Naive thymus-derived CD4-positive, alpha-beta T cell (primary cell): ENCODE measurements around the gene CORO1C. TPM values are rescaled to one million over a fixed set of nuclear protein-coding genes. Genes with fewer than 3 reads are reported as not detected.
A peak's percentile ranks its signal among the peaks of the same experiment; 100 is the strongest.

Source experiments
- ATAC-seq: fragments of 150-1000 bp; cut with Tn5 transposase; 2 replicates; pipeline ENCODE4 v1.10.0; 2021; ENCODE audit warnings: mild to moderate bottlenecking, moderate library complexity
- CTCF ChIA-PET: fragments of 350-600 bp; sonication (Branson Sonifier 250); formaldehyde crosslinking; loops from one replicate; lab custom pipeline; 2021; ENCODE audit warnings: antibody characterized with exemption; lab: Charles Lee
- POLR2A ChIA-PET: fragments of 350-600 bp; sonication (Branson Sonifier 250); formaldehyde crosslinking; loops from one replicate; lab custom pipeline; 2021; ENCODE audit warnings: antibody characterized with exemption, inconsistent platforms; lab: Charles Lee
- DNase-seq, 9 donors: peaks; one replicate each; pipeline versions ENCODE4 v3.0.0 to v3.0.0-alpha.2; 2020 to 2022; ENCODE audit warnings: mixed read lengths in 1 of 9
- H3K27ac ChIP-seq: one replicate; pipeline ENCODE4 v1.7.0; 2013; ENCODE audit warnings: mild to moderate bottlenecking, low read depth, low read length, moderate library complexity
- H3K27me3 ChIP-seq, 2 donors: one replicate each; pipeline ENCODE4 v1.7.0; 2013; ENCODE audit warnings: low read length in 2 of 2, mild to moderate bottlenecking in 2 of 2, moderate library complexity in 2 of 2; ENCODE audit not compliant: control insufficient read depth in 2 of 2, insufficient read depth in 2 of 2
- H3K36me3 ChIP-seq, 3 experiments: 1 replicate in 2 of 3; 2 replicates in 1 of 3; pipeline ENCODE4 v1.7.0; 2013; ENCODE audit warnings: low read length in 3 of 3, mild to moderate bottlenecking in 3 of 3, moderate library complexity in 1 of 3; ENCODE audit not compliant: insufficient read depth in 3 of 3, control insufficient read depth in 2 of 3
- H3K4me1 ChIP-seq, 2 donors: one replicate each; pipeline ENCODE4 v1.7.0; 2013; ENCODE audit warnings: low read length in 2 of 2, mild to moderate bottlenecking in 2 of 2, moderate library complexity in 1 of 2; ENCODE audit not compliant: control insufficient read depth in 2 of 2, insufficient read depth in 2 of 2
- H3K4me3 ChIP-seq: 2 replicates; pipeline ENCODE4 v1.7.0; 2013; ENCODE audit warnings: mild to moderate bottlenecking, low read length
- H3K9me3 ChIP-seq, 3 experiments: 1 replicate in 2 of 3; 2 replicates in 1 of 3; pipeline ENCODE4 v1.7.0; 2013; ENCODE audit warnings: low read length in 3 of 3; ENCODE audit not compliant: control insufficient read depth in 2 of 3
- H3K27ac Mint-ChIP-seq, 9 donors: one replicate each; pipeline ENCODE4 v1.8.0; 2020 to 2022; ENCODE audit warnings: mixed read lengths in 9 of 9, mild to moderate bottlenecking in 8 of 9, moderate library complexity in 5 of 9, inconsistent platforms in 2 of 9
- H3K27me3 Mint-ChIP-seq, 5 donors: one replicate each; pipeline ENCODE4 v1.8.0; 2021 to 2022; ENCODE audit warnings: mixed read lengths in 5 of 5, mild to moderate bottlenecking in 1 of 5
- H3K36me3 Mint-ChIP-seq, 5 donors: one replicate each; pipeline ENCODE4 v1.8.0; 2020 to 2022; ENCODE audit warnings: mixed read lengths in 5 of 5, mild to moderate bottlenecking in 3 of 5, inconsistent platforms in 1 of 5
- H3K4me1 Mint-ChIP-seq, 7 donors: one replicate each; pipeline ENCODE4 v1.8.0; 2020 to 2022; ENCODE audit warnings: mixed read lengths in 7 of 7, mild to moderate bottlenecking in 3 of 7, inconsistent platforms in 1 of 7
- H3K4me3 Mint-ChIP-seq, 10 donors: one replicate each; pipeline ENCODE4 v1.8.0; 2020 to 2022; ENCODE audit warnings: mild to moderate bottlenecking in 10 of 10, mixed read lengths in 10 of 10, moderate library complexity in 6 of 10, inconsistent platforms in 2 of 10
- H3K9me3 Mint-ChIP-seq, 11 donors: one replicate each; pipeline ENCODE4 v1.8.0; 2020 to 2022; ENCODE audit warnings: mixed read lengths in 11 of 11, mild to moderate bottlenecking in 4 of 11, inconsistent platforms in 1 of 11, moderate library complexity in 1 of 11
- intact Hi-C, 2 donors: fragments of 100-400 bp; cut with micrococcal nuclease; formaldehyde crosslinking; loops; one replicate each; pipeline ENCODE4 v1.15.1; 2023
- polyA plus RNA-seq, 2 donors: library from polyadenylated mRNA; unstranded; fragments of 300-500 nt; fragmentation: Illumina TruSeq; gene quantifications; one replicate each; pipeline ENCODE4 v1.2.3, GENCODE V29; 2021
- total RNA-seq, 6 experiments: library from RNA in 5 of 6; stranded (reverse) in 5 of 6; gene quantifications; 1 replicate in 5 of 6; 2 replicates in 1 of 6; pipeline ENCODE4 v1.2.3 and lab custom pipeline; 2021 to 2026

The CORO1C gene
- total and polyA plus RNA-seq, 7 experiments from 2014 or later, result 2.5 to 71.8 (median 8.9) TPM

GRCh38 chr12:108622921-108623514, 108.3 kb downstream of the CORO1C start:
- intact Hi-C loops, result no loop called here
- ChIA-PET CTCF (interaction anchor here (0.7 kb wide), 1 partner anchor 181 kb away, joined by 3 read pairs; no protein-coding TSS in a partner anchor), POLR2A (interaction anchor here (1.3 to 10.5 kb wide), 2 partner anchors 10 to 57 kb away, joined by 3 to 110 read pairs; partner anchors contain the start of genes ISCU and SELPLG)
- Mint-ChIP-seq H3K4me3 (peak overlapping the region in 1 of 10 donors; percentile 67), H3K4me1 (peaks cover 41 to 83% (median 69%) of the 10 kb centered on the region in 7 donors), H3K36me3 (peaks cover 10 to 53% (median 25%) of the 10 kb centered on the region in 5 donors), H3K27me3 (no peaks in the 10 kb centered on the region), H3K27ac (peak overlapping the region in 7 of 9 donors; percentile 22 to 93 (median 78)), H3K9me3 (peaks cover 0 to 4% (median 0%) of the 10 kb centered on the region in 11 donors)
- Histone ChIP-seq H3K4me3 (no peak overlapping the region), H3K27ac (peak overlapping the region; percentile 61), H3K36me3 (peaks cover 20 to 73% (median 39%) of the 10 kb centered on the region in 3 experiments), H3K9me3 (no peaks in the 10 kb centered on the region), H3K4me1 (peaks cover 36 to 55% of the 10 kb centered on the region in 2 donors), H3K27me3 (no peaks in the 10 kb centered on the region)
- DNase-seq (no peak), ATAC-seq (no peak)

GRCh38 chr12:108622421-108622820, 108.9 kb downstream of the CORO1C start:
- no peaks in the 10 kb centered on the region for H3K27me3 ChIP-seq
- peak; percentile 72 for ATAC-seq
- Mint-ChIP-seq H3K9me3 (peaks cover 0 to 4% (median 0%) of the 10 kb centered on the region in 11 donors), H3K4me1 (peaks cover 47 to 84% (median 72%) of the 10 kb centered on the region in 7 donors), H3K36me3 (peaks cover 10 to 52% (median 25%) of the 10 kb centered on the region in 5 donors), H3K4me3 (peak overlapping the region in 6 of 10 donors; percentile 8 to 67 (median 23)), H3K27ac (peak overlapping the region; percentile 22 to 97 (median 90)), H3K27me3 (no peaks in the 10 kb centered on the region)
- no peaks in the 10 kb centered on the region for H3K9me3 ChIP-seq
- peaks cover 20 to 70% (median 39%) of the 10 kb centered on the region in 3 experiments for H3K36me3 ChIP-seq
- peak overlapping the region; percentile 61 for H3K27ac ChIP-seq
- CTCF ChIA-PET, result interaction anchor here (0.7 to 8.1 kb wide), 2 partner anchors 9 to 182 kb away, joined by 3 to 149 read pairs; partner anchors contain the start of gene SELPLG
- peaks cover 37 to 55% of the 10 kb centered on the region in 2 donors for H3K4me1 ChIP-seq
- intact Hi-C loops, result no loop called here
- POLR2A ChIA-PET, result interaction anchor here (1.3 to 10.5 kb wide), 2 partner anchors 11 to 57 kb away, joined by 3 to 110 read pairs; partner anchors contain the start of genes ISCU and SELPLG
- peak in 1 of 9 donors; percentile 33 for DNase-seq
- H3K4me3 ChIP-seq, result no peak overlapping the region

GRCh38 chr12:108621161-108621560, 110.2 kb downstream of the CORO1C start:
- peak overlapping the region; percentile 28 for H3K27ac ChIP-seq
- Mint-ChIP-seq H3K27ac (peak overlapping the region; percentile 22 to 92 (median 82)), H3K36me3 (peaks cover 10 to 54% (median 30%) of the 10 kb centered on the region in 5 donors), H3K4me1 (peaks cover 59 to 91% (median 79%) of the 10 kb centered on the region in 7 donors), H3K27me3 (no peaks in the 10 kb centered on the region), H3K9me3 (peaks cover 0 to 6% (median 0%) of the 10 kb centered on the region in 11 donors), H3K4me3 (peak overlapping the region in 2 of 10 donors; percentile 10 to 53)
- no peaks in the 10 kb centered on the region for H3K9me3 ChIP-seq
- peaks cover 40 to 55% of the 10 kb centered on the region in 2 donors for H3K4me1 ChIP-seq
- intact Hi-C loops, result no loop called here
- ChIA-PET CTCF (interaction anchor here (6.6 to 8.1 kb wide), 2 partner anchors 10 to 53 kb away, joined by 119 to 149 read pairs; partner anchors contain the start of gene SELPLG), POLR2A (interaction anchor here (0.8 to 10.5 kb wide), 5 partner anchors 10 to 55 kb away, joined by 3 to 110 read pairs (median 4); partner anchors contain the start of gene ISCU)
- no peak overlapping the region for H3K4me3 ChIP-seq
- H3K27me3 ChIP-seq, result no peaks in the 10 kb centered on the region
- peaks cover 20 to 57% (median 39%) of the 10 kb centered on the region in 3 experiments for H3K36me3 ChIP-seq
- DNase-seq (no peak), ATAC-seq (no peak)

- intact Hi-C loops, result no loop called here
- no peak overlapping the region for H3K4me3 Mint-ChIP-seq
- H3K27ac Mint-ChIP-seq, result peak overlapping the region in 8 of 9 donors; percentile 49 to 87 (median 82)
Observed at GRCh38 chr12:108620236-108620879, 111.0 kb downstream of the CORO1C start.

GRCh38 chr12:108619369-108620160, 111.8 kb downstream of the CORO1C start:
- no peaks in the 10 kb centered on the region for H3K27me3 ChIP-seq
- intact Hi-C loops, result loop anchor here (2.0 to 10.0 kb wide), 8 partner anchors 43 to 857 kb away; partner anchors contain the start of genes PRDM4 (in 2 of the 2), CORO1C (in 1 of the 2), FICD (in 1 of the 2) and SSH1 (in 1 of the 2)
- no peaks in the 10 kb centered on the region for H3K27me3 Mint-ChIP-seq
- DNase-seq (no peak), ATAC-seq (no peak)
- H3K4me1 ChIP-seq, result peaks cover 34 to 44% of the 10 kb centered on the region in 2 donors
- H3K9me3 Mint-ChIP-seq, result peaks cover 0 to 12% (median 0%) of the 10 kb centered on the region in 11 donors
- H3K4me3 Mint-ChIP-seq, result peak overlapping the region in 1 of 10 donors; percentile 53
- ChIA-PET POLR2A (interaction anchor here (0.6 to 10.5 kb wide), 3 partner anchors 12 to 54 kb away, joined by 3 to 132 read pairs (median 110); partner anchors contain the start of genes ISCU and SELPLG), CTCF (interaction anchor here (0.6 to 8.1 kb wide), 8 partner anchors 10 to 184 kb away, joined by 3 to 149 read pairs (median 16); partner anchors contain the start of genes ISCU and SELPLG)
- H3K36me3 Mint-ChIP-seq, result peaks cover 4 to 56% (median 26%) of the 10 kb centered on the region in 5 donors
- no peak overlapping the region for H3K4me3 ChIP-seq
- H3K27ac ChIP-seq, result no peak overlapping the region
- peak overlapping the region; percentile 1 to 92 (median 78) for H3K27ac Mint-ChIP-seq
- peaks cover 20 to 44% (median 31%) of the 10 kb centered on the region in 3 experiments for H3K36me3 ChIP-seq
- peaks cover 50 to 84% (median 70%) of the 10 kb centered on the region in 7 donors for H3K4me1 Mint-ChIP-seq
- H3K9me3 ChIP-seq, result no peaks in the 10 kb centered on the region

More at GRCh38 chr12:108620236-108620879, 111.0 kb downstream of the CORO1C start:
- no peaks in the 10 kb centered on the region for H3K27me3 ChIP-seq
- H3K27ac ChIP-seq, result no peak overlapping the region
- POLR2A ChIA-PET, result interaction anchor here (0.8 to 10.5 kb wide), 5 partner anchors 11 to 54 kb away, joined by 3 to 110 read pairs (median 4); partner anchors contain the start of gene ISCU
- ATAC-seq (no peak), DNase-seq (no peak)
- H3K36me3 ChIP-seq, result peaks cover 20 to 51% (median 34%) of the 10 kb centered on the region in 3 experiments
- peaks cover 0 to 12% (median 0%) of the 10 kb centered on the region in 11 donors for H3K9me3 Mint-ChIP-seq
- H3K4me3 ChIP-seq, result no peak overlapping the region
- peaks cover 7 to 56% (median 31%) of the 10 kb centered on the region in 5 donors for H3K36me3 Mint-ChIP-seq
- H3K4me1 ChIP-seq, result peaks cover 35 to 49% of the 10 kb centered on the region in 2 donors
- no peaks in the 10 kb centered on the region for H3K9me3 ChIP-seq
- CTCF ChIA-PET, result interaction anchor here (3.0 to 8.1 kb wide), 3 partner anchors 11 to 52 kb away, joined by 9 to 149 read pairs (median 119); partner anchors contain the start of gene SELPLG
- H3K27me3 Mint-ChIP-seq, result no peaks in the 10 kb centered on the region
- H3K4me1 Mint-ChIP-seq, result peaks cover 53 to 86% (median 75%) of the 10 kb centered on the region in 7 donors
